Measurements from ENCODE around the gene STAT5A.

DNA sequence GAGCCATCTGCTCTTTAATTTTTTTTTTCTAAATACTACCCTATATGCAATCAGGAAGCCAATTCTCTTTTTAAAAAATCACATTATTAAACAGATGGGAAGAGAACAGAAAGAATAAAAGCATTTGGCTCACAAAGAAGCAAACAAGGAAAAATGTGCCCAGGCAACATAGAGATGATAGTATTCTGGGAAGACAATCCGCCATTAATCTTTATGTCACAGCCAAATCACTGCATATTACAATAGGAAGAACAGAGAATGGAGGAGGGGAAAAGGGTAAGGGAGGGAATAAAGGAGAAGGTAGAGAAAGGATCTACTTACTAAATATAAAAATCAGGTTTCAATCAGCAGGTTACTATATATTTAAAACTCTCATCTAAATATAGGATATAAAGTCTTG lies 46.4 kb upstream of the STAT5A start:
- TF ChIP-seq, protein P1, sequence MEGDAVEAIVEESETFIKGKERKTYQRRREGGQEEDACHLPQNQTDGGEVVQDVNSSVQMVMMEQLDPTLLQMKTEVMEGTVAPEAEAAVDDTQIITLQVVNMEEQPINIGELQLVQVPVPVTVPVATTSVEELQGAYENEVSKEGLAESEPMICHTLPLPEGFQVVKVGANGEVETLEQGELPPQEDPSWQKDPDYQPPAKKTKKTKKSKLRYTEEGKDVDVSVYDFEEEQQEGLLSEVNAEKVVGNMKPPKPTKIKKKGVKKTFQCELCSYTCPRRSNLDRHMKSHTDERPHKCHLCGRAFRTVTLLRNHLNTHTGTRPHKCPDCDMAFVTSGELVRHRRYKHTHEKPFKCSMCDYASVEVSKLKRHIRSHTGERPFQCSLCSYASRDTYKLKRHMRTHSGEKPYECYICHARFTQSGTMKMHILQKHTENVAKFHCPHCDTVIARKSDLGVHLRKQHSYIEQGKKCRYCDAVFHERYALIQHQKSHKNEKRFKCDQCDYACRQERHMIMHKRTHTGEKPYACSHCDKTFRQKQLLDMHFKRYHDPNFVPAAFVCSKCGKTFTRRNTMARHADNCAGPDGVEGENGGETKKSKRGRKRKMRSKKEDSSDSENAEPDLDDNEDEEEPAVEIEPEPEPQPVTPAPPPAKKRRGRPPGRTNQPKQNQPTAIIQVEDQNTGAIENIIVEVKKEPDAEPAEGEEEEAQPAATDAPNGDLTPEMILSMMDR (IDR thresholded peaks at IDR 0.05) = no peak
- TF ChIP-seq POLR2A (IDR thresholded peaks at IDR 0.05) = no peak
